Measurements from ENCODE around the gene EIF2D. TPM values are rescaled to one million over a fixed set of nuclear protein-coding genes. Genes with fewer than 3 reads are reported as not detected.

Gene EIF2D
- total and polyA plus RNA-seq, 2 of the 4 experiments (the other 2 are of a cell fraction): 64.3 to 69.4 TPM

GRCh38 chr1:206575165-206575893 is 36.9 kb downstream of the EIF2D start:
- H4K91ac ChIP-seq (ENCODE audit: insufficient read depth, low read depth, low read length): no peak overlapping the region; the same call in 1 of the 2 replicates
- intact Hi-C loops (cut with micrococcal nuclease): no loop called here
- peak overlapping the region; percentile 25 to 70; a peak in 3 of 4 replicates for H4K8ac ChIP-seq (ENCODE audit: low read depth in 2 of 2, low read length in 2 of 2)
- no peak overlapping the region for H3K4me2 ChIP-seq (ENCODE audit: low read depth, low read length)
- no peaks in the 10 kb centered on the region for H3K36me3 ChIP-seq (ENCODE audit: control insufficient read depth, insufficient read depth, low read length)
- H3K56ac ChIP-seq (ENCODE audit: extremely low read depth, insufficient read depth, low read length): no peak overlapping the region
- H3K18ac ChIP-seq (ENCODE audit: low read depth, low read length): peak overlapping the region; percentile 26; the same call in 1 of the 2 replicates
- ChIA-PET CTCF (interaction anchor here (1.3 to 1.5 kb wide), 2 partner anchors 31 to 69 kb away, joined by 3 to 5 read pairs; no protein-coding TSS in a partner anchor), POLR2A (ENCODE audit: unreplicated experiment) (no interaction called here)
- in situ Hi-C loops (cut with MboI; ENCODE audit: low sequenced_read_pairs): no loop called here
- H3K9me3 ChIP-seq (ENCODE audit: control insufficient read depth, insufficient read depth, low read length): no peaks in the 10 kb centered on the region
- no peak overlapping the region for H2BK5ac ChIP-seq (ENCODE audit: low read depth, low read length, poor library complexity, severe bottlenecking)
- peaks cover 4% of the 10 kb centered on the region; the same call in 1 of the 2 replicates for H3K4me1 ChIP-seq (ENCODE audit: control insufficient read depth, insufficient read depth, low read length)
- no peak overlapping the region for H3K14ac ChIP-seq (replicated peaks; ENCODE audit: low read depth, low read length)
- H3K27ac ChIP-seq (ENCODE audit: insufficient read depth, low read length): peak overlapping the region; percentile 14; the same call in 1 of the 2 replicates
- H2AFZ ChIP-seq (replicated peaks; ENCODE audit: low read length, poor library complexity): peak overlapping the region; percentile 63
- H3K27me3 ChIP-seq (ENCODE audit: control insufficient read depth, insufficient read depth, low read length): no peaks in the 10 kb centered on the region
- H3K4ac ChIP-seq (ENCODE audit: low read depth, low read length): no peak overlapping the region
- peak overlapping the region; percentile 40; the same call in 1 of the 2 replicates for H2AK5ac ChIP-seq (ENCODE audit: low read depth, low read length)
- H2BK15ac ChIP-seq (ENCODE audit: low read depth, low read length): no peak overlapping the region; the same call in 2 of the 3 replicates
- peak; percentile 87 for ATAC-seq (ENCODE audit: low read depth)
- no peak overlapping the region for H2BK20ac ChIP-seq (ENCODE audit: low read depth, low read length)
- no peak overlapping the region for H3K9ac ChIP-seq (ENCODE audit: low read depth, low read length)
- H4K20me1 ChIP-seq (ENCODE audit: insufficient read depth, low read length): no peaks in the 10 kb centered on the region
- H3K23ac ChIP-seq (ENCODE audit: low read depth, low read length): no peak overlapping the region
- TF ChIP-seq RAD21 (IDR thresholded peaks at IDR 0.05; ENCODE audit: low read length) (no peak), MXI1 (IDR thresholded peaks at IDR 0.05; ENCODE audit: borderline replicate concordance, low read depth, low read length) (no peak), BHLHE40 (IDR thresholded peaks at IDR 0.05; ENCODE audit: low read depth, low read length) (no peak), FOS (IDR thresholded peaks at IDR 0.05; ENCODE audit: low read depth, low read length) (no peak), CHD1 (IDR thresholded peaks at IDR 0.05; ENCODE audit: low read depth, low read length) (no peak), MAZ (IDR thresholded peaks at IDR 0.05; ENCODE audit: borderline replicate concordance, low read depth, low read length) (no peak), POLR2A (IDR thresholded peaks at IDR 0.05; ENCODE audit: low read depth, low read length) (no peak), NFE2L2 (IDR thresholded peaks at IDR 0.05; ENCODE audit: low read depth, low read length) (no peak), RFX5 (IDR thresholded peaks at IDR 0.05; ENCODE audit: low read depth, low read length) (no peak), MAFK (IDR thresholded peaks at IDR 0.05; ENCODE audit: low read depth, low read length) (no peak), USF2 (IDR thresholded peaks at IDR 0.05; ENCODE audit: low read depth, low read length) (no peak), CTCF (conservative IDR thresholded peaks at IDR 0.05; ENCODE audit: low read depth, low read length) (no peak), SMC3 (IDR thresholded peaks at IDR 0.05; ENCODE audit: low read depth, low read length) (no peak), CEBPB (IDR thresholded peaks at IDR 0.05; ENCODE audit: low read depth, low read length) (no peak)
- TF ChIP-seq, protein P1, sequence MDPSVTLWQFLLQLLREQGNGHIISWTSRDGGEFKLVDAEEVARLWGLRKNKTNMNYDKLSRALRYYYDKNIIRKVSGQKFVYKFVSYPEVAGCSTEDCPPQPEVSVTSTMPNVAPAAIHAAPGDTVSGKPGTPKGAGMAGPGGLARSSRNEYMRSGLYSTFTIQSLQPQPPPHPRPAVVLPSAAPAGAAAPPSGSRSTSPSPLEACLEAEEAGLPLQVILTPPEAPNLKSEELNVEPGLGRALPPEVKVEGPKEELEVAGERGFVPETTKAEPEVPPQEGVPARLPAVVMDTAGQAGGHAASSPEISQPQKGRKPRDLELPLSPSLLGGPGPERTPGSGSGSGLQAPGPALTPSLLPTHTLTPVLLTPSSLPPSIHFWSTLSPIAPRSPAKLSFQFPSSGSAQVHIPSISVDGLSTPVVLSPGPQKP (IDR thresholded peaks at IDR 0.05; ENCODE audit: borderline replicate concordance, low read depth, low read length): no peak
- H3K4me3 ChIP-seq (ENCODE audit: insufficient read depth, low read depth, low read length): no peak overlapping the region
- no peak overlapping the region for H2AK9ac ChIP-seq (replicated peaks; ENCODE audit: low read depth, low read length, poor library complexity)
- BruUV-seq (replicated peaks): no TSS peak
- 0% methylated on average over 1 of the region's 11 CpGs; no CpG with 5 or more reads in 1 of the 2 experiments for WGBS, 2 experiments (ENCODE audit: extremely low coverage in 2 of 2, insufficient read length in 1 of 2)
- peak; percentile 87 for DNase-seq
- no peaks in the 10 kb centered on the region for H3K79me1 ChIP-seq (ENCODE audit: low read depth in 1 of 2, low read length in 2 of 2)
- no peak overlapping the region for H2BK120ac ChIP-seq (ENCODE audit: low read depth, low read length)
- H3K9me1 ChIP-seq (ENCODE audit: insufficient read depth, low read length): peaks cover 5% of the 10 kb centered on the region; the same call in 1 of the 2 replicates
- H4K5ac ChIP-seq (ENCODE audit: low read depth, low read length): peak overlapping the region; percentile 62; the same call in 1 of the 2 replicates
- dilution Hi-C loops (cut with HindIII; ENCODE audit: low sequenced_read_pairs, unreplicated experiment): no loop called here
